Measurements from ENCODE around the gene KCNH4. TPM values are rescaled to one million over a fixed set of nuclear protein-coding genes. Genes with fewer than 3 reads are reported as not detected.
"Not testable (repeated sequence)": the region's sequence is repeated elsewhere in the genome, so short reads cannot be mapped to it uniquely, and the experiment has no call there.

The KCNH4 gene
- total RNA-seq, 1 experiment from 2014 or later, result 0.06 TPM

- DNase-seq (ENCODE audit: low spot score), result peak; percentile 52
Measured at GRCh38 chr17:42193969-42194899, 13.3 kb upstream of the KCNH4 start, which contains the start of gene GHDC. GHDC (minus strand) TSS chr17:42194494; CDS start chr17:42193581, 913 bp downstream.

- DNase-seq (ENCODE audit: low spot score), result no peak
Measured at GRCh38 chr17:42193216-42193968, 12.4 kb upstream of the KCNH4 start.

DNA sequence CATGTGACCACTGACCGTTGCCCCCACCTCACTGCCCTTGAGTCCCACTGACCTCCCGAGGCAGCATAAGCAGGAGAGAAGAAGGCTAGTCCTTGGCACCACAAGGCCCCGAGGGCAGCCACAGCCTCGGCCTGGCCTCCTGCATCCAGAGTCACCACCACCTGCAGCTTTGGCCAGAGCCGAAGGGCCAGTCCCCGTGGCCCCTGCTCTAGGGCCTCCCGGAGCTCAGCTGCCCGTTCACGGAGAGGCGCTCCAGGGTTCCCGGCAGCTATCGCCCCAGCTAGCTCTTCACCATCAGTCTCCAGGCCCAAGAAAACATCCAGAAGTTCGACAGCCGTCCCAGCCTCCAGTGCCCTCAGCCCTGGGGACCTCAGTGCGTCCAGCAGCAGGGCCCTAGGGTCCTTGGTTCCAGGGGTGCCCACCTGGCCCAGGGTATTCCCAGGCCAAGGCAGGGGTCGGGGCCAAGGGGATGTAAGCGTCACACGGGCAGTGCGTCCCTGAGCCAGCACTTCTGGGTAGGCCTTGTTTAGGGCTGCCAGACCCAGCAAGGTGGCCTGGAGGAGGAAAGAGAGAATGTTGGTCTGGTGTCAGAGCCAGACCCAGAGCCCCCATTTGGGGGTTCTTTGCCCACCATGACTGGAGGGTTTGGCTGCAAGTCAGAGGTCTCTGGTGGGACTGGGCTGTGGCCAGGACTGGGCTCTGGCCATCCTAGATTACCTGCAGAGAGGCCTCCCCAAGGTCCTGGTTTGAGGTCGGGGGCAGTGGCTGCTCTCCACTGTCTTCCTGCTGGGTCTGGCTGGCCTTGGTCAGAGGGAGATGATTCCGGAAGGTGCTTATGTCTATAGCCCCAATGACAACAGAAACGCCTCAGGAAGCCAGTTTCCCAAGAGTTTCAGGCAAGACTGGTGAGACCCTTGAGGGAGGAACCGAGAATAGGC is 11.5 kb upstream of the KCNH4 start:
- DNase-seq (ENCODE audit: low spot score), result no peak

DNA sequence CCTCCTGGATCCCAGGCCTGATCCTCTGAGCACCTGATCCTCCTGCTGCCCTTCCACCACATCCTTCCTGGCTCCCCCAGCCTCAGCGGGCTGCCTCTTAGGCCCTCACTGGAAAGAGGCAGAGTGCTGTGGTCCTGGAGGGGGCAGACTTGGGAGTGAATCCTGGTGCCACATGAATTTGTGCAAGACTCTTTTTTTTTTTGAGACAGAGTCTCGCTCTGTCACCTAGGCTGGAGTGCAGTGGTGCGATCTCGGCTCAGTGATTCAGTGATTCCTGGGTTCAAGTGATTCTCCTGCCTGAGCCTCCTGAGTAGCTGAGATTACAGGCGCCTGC is 10.3 kb upstream of the KCNH4 start:
- DNase-seq (ENCODE audit: low spot score), result no peak

- no peak for DNase-seq (ENCODE audit: low spot score)
Measured at GRCh38 chr17:42190491-42191274, 9.7 kb upstream of the KCNH4 start.

DNA sequence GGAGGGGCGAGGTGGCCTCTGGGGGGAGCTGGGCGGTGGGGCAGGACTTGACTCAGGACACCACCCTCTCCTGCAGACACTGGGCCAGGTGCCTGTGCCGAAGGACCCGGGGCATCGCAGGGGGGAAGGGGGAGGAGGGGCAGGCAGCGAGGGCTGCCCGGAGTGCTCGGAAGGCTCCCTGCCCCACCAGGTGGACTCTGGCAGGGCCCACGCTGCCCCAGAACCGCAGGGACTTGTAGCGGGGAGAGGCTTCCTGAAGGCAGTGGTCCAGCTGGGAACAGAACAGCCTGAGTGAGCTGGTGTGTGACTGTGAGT is 8.7 kb upstream of the KCNH4 start:
- DNase-seq (ENCODE audit: low spot score), result no peak

- no peak for DNase-seq (ENCODE audit: low spot score)
Measured at GRCh38 chr17:42188749-42189650, 8.1 kb upstream of the KCNH4 start.

DNA sequence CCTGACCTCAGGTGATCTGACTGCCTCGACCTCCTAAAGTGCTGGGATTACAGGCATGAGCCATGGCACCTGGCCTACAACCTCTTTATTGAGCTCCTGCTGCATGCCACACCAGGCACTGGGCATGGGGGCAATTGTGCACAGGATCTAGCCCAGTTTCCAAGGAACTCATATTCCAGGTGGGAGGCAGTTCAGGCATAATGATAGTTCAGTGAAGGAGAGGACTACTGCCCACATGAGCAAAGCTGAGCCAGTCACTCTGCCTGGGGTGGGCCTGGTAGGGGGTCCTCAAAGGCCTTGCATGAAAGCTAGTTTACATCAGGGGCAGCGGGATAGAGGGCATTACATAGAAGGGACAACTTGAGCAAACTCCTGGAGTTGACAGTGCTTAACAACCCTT is 6.9 kb upstream of the KCNH4 start:
- no peak for DNase-seq (ENCODE audit: low spot score)

GRCh38 chr17:42186191-42186590 is 5.2 kb upstream of the KCNH4 start:
- not testable (repeated sequence) for DNase-seq (ENCODE audit: low spot score)

- no peak for DNase-seq (ENCODE audit: low spot score)
Measured at GRCh38 chr17:42185621-42185930, 4.6 kb upstream of the KCNH4 start.

DNA sequence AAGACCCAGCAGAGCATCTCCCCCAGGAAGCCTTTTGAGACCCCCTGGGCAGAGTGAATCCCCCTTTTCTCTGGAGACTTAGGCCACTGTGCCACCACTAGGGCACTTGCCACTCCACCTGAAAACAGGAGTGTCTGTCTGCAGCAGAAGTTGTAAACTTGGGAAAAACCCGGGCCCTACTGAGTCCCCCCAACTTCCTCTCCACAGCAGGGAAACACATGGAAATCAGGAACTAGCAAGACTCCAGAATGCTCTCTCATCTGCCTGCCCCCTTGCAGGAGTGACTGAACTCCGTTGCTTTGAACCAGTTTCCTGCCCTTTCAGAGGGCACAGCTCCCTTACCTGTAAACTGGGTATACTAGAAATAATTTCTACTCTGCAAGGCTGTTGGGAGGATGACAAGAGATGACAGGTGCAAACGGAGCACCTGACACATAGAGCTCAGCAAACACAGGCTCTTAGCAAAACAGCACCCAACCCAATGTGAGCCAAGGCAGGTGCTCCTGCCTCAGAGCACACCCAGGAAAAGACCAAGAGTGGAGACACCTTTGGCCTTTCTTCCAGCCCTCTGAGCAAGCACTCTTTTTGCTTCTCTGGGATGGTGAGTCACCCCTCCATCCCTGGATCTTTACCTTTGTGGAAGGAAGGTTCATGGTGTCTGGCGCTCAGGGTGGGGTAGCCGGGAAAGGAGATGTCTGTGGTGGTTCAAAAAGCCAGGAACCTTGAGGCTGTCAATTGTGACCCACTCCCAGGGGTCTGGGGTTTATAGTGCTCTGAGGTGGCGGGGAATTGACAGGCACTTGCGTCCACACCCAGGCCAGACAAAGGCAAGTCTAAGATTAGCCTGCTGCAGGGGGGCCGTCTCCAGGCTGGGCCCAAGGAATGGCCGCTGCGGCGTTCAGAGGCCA is 4.0 kb upstream of the KCNH4 start, which contains the start of gene HCRT:
TSS of gene HCRT (minus strand) at position 740 of the 908 bp plus-strand sequence. CDS start at position 653, 87 bp downstream.
- no peak for DNase-seq (ENCODE audit: low spot score)

DNA sequence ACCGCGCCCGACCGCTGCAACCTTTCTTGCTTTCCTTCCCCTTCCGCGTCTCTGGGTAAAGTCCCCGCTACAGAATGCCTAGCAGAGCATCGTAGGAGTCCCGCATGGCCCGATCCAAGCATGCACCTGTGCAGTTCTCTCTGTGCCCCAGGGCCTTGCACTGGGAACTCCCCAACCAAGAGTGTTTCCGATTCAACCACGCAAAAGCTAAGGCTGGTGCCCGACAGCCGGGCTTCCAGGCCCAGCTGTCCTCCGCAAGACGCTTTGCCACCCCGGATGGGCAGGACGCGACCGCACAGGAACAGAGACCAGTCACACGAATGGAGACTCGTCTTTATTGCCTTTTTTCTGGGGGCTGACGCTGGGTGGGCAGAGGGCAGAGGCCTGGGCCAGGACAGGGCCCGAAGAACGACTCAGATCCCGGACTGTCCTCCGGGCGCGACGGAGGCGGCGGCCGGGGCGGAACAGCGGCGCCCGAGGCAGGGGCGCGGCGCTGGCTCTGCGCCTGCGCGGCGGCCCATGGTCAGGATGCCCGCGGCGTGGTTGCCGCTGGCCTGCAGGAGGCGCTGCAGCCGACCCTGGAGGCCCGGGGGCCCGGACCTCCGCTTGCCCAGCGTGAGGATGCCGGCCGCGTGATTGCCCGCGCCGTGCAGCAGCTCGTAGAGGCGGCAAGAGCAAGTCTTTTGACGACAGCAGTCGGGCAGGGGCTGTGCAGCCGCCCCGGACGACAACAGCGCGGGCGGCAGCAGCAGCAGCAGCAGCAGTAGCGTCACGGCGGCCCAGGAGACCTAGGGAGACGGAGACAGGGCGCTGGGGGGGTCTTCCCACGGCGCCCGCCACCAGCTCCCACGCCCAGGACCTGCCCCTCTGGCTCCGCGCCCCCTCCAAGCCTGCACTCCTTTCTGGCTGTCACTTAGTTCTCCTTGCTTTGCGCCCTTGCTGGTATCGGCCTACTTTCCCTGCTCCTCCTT is 3.1 kb upstream of the KCNH4 start:
- no peak for DNase-seq (ENCODE audit: low spot score)

DNA sequence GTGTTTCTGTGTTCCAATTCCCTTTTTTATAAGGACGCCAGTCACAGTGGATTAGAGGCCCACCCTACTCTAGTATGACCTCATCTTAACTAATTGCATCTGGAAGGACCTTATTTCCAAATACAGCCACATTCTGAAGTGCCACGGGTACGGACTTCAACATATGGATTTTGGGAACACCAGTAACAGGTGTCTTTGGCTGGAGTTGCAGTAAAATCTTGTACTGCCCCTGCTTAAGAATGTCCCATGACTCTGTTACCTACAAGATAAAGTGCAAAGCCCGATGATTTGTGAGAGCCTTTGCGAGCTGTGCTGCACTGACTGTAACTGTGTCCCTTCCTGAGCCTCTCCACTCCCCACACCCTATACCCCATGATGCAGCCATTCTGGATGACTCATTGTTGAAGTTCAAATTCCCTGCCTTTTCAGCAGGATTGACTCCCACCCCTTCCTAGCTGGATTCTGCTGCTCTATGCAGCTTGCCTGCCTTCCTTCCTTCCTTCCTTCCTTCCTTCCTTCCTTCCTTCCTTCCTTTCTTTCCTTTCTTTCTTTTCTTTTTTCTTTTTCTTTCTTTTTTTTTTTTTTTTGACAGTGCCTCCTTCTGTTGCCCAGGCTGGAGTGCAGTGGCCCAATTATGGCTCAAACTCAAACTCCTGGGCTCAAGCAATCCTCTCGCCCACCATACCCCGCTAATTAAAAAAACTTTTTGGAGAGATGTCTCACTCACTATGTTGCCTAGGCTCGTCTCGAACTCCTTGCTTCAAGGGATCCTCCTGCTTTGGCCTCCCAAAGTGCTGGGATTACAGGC is 2.2 kb upstream of the KCNH4 start:
- DNase-seq (ENCODE audit: low spot score), result no peak

GRCh38 chr17:42181851-42182207 is 887 bp upstream of the KCNH4 start:
- DNase-seq (ENCODE audit: low spot score), result no peak

DNA sequence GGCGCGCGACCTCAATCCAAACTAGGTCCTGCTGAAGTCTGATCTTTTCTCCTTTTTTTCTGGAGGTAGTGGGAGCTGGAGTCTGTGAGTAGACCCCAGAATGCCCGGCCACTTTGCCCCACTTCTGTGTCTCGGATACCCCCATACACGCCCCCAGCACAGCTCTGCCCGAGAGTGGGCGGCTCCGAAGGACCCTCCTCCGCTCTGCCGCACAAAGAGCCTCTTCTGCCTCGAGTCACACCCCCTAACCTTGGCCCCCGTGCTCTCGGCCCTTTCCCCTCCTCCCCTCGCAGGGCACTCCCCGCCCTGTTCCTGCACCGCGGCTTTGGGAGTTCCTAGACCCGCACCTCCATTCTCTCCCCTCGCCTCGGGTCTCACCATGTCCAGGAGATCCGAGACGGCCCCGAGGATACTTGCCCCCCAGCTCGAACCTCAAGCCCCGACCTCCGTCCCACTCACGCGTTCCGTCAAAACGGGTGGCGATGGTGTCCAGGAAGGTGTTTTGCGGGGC is 476 bp downstream of the KCNH4 start:
- DNase-seq (ENCODE audit: low spot score), result no peak

DNA sequence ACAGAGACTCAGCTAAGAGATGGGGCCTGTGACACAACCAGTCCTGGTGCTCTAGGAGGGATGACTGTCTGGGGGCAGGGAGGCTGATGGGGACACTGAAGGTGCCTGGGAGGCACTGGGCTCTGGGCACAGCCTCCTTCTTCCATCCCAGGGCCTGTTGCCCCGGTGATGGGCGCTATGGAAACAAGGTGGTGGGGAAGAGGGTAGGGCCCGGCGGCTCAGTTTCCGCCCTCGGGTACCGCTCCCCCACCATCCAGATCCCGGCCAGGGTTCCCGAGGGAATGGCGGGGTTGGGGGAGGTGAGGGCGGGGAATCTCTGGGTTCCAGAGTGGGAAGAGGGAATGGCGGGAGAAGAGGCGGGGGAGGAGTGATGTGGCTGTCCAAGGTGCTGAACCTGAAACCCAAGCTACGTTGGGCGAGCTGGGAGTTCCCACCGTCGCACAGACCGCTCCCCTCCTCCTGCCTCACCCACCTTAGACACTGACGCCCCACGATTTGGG is 981 bp downstream of the KCNH4 start:
- DNase-seq (ENCODE audit: low spot score), result no peak

DNA sequence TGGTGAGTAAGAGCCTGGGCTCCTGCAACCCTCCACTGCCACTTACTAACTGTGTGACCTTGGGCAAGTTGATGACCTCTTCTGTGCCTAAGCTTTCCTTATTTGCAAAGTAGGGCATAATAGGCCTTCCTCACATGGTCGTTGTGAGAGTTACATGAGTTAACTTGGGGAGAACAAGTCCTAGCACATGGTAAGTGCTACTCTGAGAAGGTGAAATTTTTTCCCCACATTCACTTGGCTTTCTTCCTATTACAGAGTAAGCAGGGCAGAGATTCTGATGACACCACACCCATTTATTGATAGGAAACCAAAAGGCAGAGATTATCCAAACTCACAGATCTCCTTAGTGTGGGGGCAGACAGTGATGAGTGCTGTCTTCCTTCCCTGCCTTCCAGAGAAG is 1.6 kb downstream of the KCNH4 start:
- DNase-seq (ENCODE audit: low spot score), result no peak

Data from H4 (cell line).